ENCODE measurements around the gene NUAK2.

DNA sequence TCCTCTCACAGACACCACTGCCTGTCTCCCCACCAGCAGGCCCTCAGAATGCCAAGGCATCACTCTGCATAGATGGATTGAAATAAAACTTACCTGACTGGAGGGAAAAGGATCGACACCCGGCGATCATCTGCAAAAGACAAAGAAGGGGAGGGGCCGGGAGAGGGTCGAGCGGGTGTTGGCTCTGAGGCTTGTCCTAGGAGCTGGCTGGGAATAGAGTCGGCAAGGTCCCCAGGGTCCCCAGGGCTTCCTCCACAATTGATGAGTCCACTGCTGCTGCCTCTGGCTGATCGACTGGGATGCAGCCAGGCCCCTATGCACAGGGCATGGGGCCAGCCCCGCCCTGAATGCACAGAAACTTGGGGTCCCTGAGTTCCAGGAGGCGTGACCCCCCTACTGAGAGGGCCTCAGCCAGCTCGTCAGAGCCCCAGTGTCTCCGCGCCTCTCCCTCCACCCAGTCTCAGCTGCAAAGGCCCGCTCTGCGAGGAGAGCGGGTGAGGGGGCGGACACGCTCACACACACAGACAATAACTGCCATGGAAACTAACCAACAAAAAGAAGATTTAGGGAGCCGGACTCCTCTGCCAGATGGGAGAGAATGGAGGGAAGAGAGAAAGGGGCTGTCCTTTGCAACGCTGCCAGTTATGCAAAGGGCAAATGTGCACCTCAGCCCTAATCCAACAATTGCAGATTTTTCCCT lies 35.0 kb upstream of the NUAK2 start, which contains the start of gene KLHDC8A:
- TF ChIP-seq, protein P1, sequence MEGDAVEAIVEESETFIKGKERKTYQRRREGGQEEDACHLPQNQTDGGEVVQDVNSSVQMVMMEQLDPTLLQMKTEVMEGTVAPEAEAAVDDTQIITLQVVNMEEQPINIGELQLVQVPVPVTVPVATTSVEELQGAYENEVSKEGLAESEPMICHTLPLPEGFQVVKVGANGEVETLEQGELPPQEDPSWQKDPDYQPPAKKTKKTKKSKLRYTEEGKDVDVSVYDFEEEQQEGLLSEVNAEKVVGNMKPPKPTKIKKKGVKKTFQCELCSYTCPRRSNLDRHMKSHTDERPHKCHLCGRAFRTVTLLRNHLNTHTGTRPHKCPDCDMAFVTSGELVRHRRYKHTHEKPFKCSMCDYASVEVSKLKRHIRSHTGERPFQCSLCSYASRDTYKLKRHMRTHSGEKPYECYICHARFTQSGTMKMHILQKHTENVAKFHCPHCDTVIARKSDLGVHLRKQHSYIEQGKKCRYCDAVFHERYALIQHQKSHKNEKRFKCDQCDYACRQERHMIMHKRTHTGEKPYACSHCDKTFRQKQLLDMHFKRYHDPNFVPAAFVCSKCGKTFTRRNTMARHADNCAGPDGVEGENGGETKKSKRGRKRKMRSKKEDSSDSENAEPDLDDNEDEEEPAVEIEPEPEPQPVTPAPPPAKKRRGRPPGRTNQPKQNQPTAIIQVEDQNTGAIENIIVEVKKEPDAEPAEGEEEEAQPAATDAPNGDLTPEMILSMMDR (IDR thresholded peaks at IDR 0.05) = no peak
- no peak for TF ChIP-seq POLR2A (IDR thresholded peaks at IDR 0.05)
- no peak for TF ChIP-seq POLR2AphosphoS5 (IDR thresholded peaks at IDR 0.05; ENCODE audit: insufficient read depth in 1 of 2, low read depth in 1 of 2)
